HG03439 (cell line): ENCODE results near the gene CDCA3.

Source experiments
- ATAC-seq: cut with Tn5 transposase; IDR thresholded peaks from one replicate; pipeline ENCODE4 v1.9.1; 2021; ENCODE audit warnings: mild to moderate bottlenecking, moderate library complexity; ENCODE audit not compliant: unreplicated experiment

CDCA3 gene

GRCh38 chr12:6822426-6823135 is 28.5 kb downstream of the CDCA3 start:
- no peak for ATAC-seq

GRCh38 chr12:6821591-6822425 is 29.3 kb downstream of the CDCA3 start, which contains the start of gene GPR162:
Gene GPR162, plus strand, starts transcription at chr12:6821821. Its CDS starts 2,078 bp downstream, at chr12:6823899.
- ATAC-seq, result no peak

GRCh38 chr12:6820166-6820565 is 30.9 kb downstream of the CDCA3 start:
- ATAC-seq, result no peak

- ATAC-seq, result no peak
These were observed 31.7 kb downstream of the CDCA3 start for GRCh38 chr12:6819106-6820030.

- ATAC-seq, result no peak
These were observed 32.4 kb downstream of the CDCA3 start for GRCh38 chr12:6818645-6819044.

GRCh38 chr12:6818222-6818621 is 32.9 kb downstream of the CDCA3 start:
- ATAC-seq, result no peak

- ATAC-seq, result no peak
These were observed 33.4 kb downstream of the CDCA3 start for GRCh38 chr12:6817662-6818157.

- no peak for ATAC-seq
These were observed 34.0 kb downstream of the CDCA3 start for GRCh38 chr12:6817098-6817497.

GRCh38 chr12:6816598-6816997 is 34.5 kb downstream of the CDCA3 start:
- no peak for ATAC-seq

GRCh38 chr12:6813363-6813762 is 37.7 kb downstream of the CDCA3 start:
- ATAC-seq, result no peak

GRCh38 chr12:6810758-6811157 is 40.3 kb downstream of the CDCA3 start:
- no peak for ATAC-seq

- ATAC-seq, result no peak
These were observed 42.0 kb downstream of the CDCA3 start for GRCh38 chr12:6809056-6809455.

GRCh38 chr12:6807170-6807569 is 43.9 kb downstream of the CDCA3 start:
- ATAC-seq, result no peak

- ATAC-seq, result no peak
These were observed 51.9 kb downstream of the CDCA3 start for GRCh38 chr12:6799147-6799546.
